Kidney (tissue), 14 donors: ENCODE results near the gene SCTR. TPM values are rescaled to one million over a fixed set of nuclear protein-coding genes. Genes with fewer than 3 reads are reported as not detected.
A peak's percentile ranks its signal among the peaks of the same experiment; 100 is the strongest.

Experiments
- DNase-seq, 5 donors: peaks; one replicate each; pipeline ENCODE4 v3.0.0-alpha.2; 2013 to 2020
- FAIRE-seq: peaks from 2 replicates; lab custom pipeline; 2012; peaks lifted over from hg19 to GRCh38; lab: Jason Lieb, UNC
- H3K27ac ChIP-seq, 2 donors: one replicate each; pipeline ENCODE4 v1.7.0; 2013; ENCODE audit warnings: low read depth in 2 of 2, low read length in 2 of 2, inconsistent platforms in 1 of 2
- H3K27me3 ChIP-seq: one replicate; pipeline ENCODE4 v1.7.1; 2013; ENCODE audit warnings: low read length, inconsistent platforms; ENCODE audit not compliant: control insufficient read depth, insufficient read depth
- H3K36me3 ChIP-seq, 3 donors: one replicate each; pipeline versions ENCODE4 v1.7.0 to v1.7.1; 2013; ENCODE audit warnings: low read length in 3 of 3, control low read depth in 1 of 3, inconsistent platforms in 1 of 3; ENCODE audit not compliant: insufficient read depth in 3 of 3, control insufficient read depth in 2 of 3
- H3K4me1 ChIP-seq, 3 donors: one replicate each; pipeline versions ENCODE4 v1.7.0 to v1.7.1; 2013; ENCODE audit warnings: low read length in 3 of 3, inconsistent platforms in 1 of 3, low read depth in 1 of 3; ENCODE audit not compliant: control insufficient read depth in 2 of 3, insufficient read depth in 2 of 3
- H3K4me3 ChIP-seq, 3 donors: one replicate each; pipeline versions ENCODE4 v1.7.0 to v1.8.1; 2013; ENCODE audit warnings: low read length in 3 of 3, control low read depth in 1 of 3, inconsistent platforms in 1 of 3
- H3K9ac ChIP-seq, 3 donors: one replicate each; pipeline versions ENCODE4 v1.7.0 to v1.7.1; 2013; ENCODE audit warnings: low read length in 3 of 3, control low read depth in 1 of 3, inconsistent platforms in 1 of 3
- H3K9me3 ChIP-seq, 3 donors: one replicate each; pipeline versions ENCODE4 v1.7.0 to v1.7.1; 2013; ENCODE audit warnings: low read length in 3 of 3, control low read depth in 1 of 3, inconsistent platforms in 1 of 3; ENCODE audit not compliant: control insufficient read depth in 2 of 3, insufficient read depth in 1 of 3
- CTCF ChIP-seq: IDR thresholded peaks from 3 replicates; pipeline ENCODE4 v1.5.1; 2012; ENCODE audit warnings: mild to moderate bottlenecking, moderate library complexity, borderline replicate concordance; ENCODE audit not compliant: insufficient read depth; ENCODE audit errors: extremely low read depth
- intact Hi-C: fragments of 100-400 bp; cut with DNase I; formaldehyde crosslinking; loops from one replicate; pipeline ENCODE4 v1.11.1; 2022
- polyA plus RNA-seq: library from polyadenylated mRNA; stranded (reverse); fragments of 350-450 nt; fragmentation: Illumina TruSeq; extraction: RNeasy Lipid Tissue Mini Kit (QIAGEN cat#74804); gene quantifications from one replicate; pipeline ENCODE4 v1.2.3, GENCODE V29; 2014; ENCODE audit warnings: low read depth, low replicate concordance; ENCODE audit not compliant: insufficient read depth
- total RNA-seq: library from RNA; stranded (reverse); fragmentation: NEBNext Ultra II Directional; extraction: Animal tissue kit (Norgen Biotek cat#: 25700); gene quantifications from one replicate; pipeline ENCODE4 v1.2.1, GENCODE V29; 2021
- donor health status: control.
- donor health status: control.
- donor health status: control.
- donor health status: control.
- donor health status: control.
- donor health status: DM: yes; HTN: yes; CAD: no.
- donor health status: Normal renal cell carcinoma (clear cell type).

Gene SCTR
- total and polyA plus RNA-seq, 2 donors from 2014 or later, result 7.3 to 15.9 TPM

DNA sequence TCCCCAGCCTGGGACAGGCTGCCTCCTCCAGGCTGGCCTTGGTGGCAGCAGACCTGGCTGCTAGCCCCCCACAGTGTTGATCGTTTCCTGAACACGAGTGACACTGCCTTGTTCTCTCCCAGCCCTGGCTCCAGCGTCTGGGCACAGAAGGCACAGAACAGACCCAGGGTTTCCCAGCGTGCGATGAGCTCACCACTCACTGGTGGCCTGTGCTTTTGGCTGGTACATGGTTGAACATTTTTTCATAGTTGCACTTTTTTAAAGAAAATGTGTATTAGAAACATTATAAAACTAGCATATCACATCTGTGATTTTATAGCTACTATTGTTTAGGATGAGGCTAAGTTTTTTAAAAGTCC is 40.9 kb downstream of the SCTR start:
- intact Hi-C loops, result no loop called here
- DNase-seq (peak in 1 of 5 donors; percentile 40), FAIRE-seq (no peak)
- no peaks in the 10 kb centered on the region for H3K9me3 ChIP-seq
- no peaks in the 10 kb centered on the region for H3K27me3 ChIP-seq
- H3K4me1 ChIP-seq, result peaks cover 0 to 35% (median 21%) of the 10 kb centered on the region in 3 donors
- no peak overlapping the region for H3K4me3 ChIP-seq
- H3K36me3 ChIP-seq, result no peaks in the 10 kb centered on the region
- H3K9ac ChIP-seq, result peak overlapping the region in 1 of 3 donors; percentile 44
- H3K27ac ChIP-seq, result peak overlapping the region; percentile 8 to 61
- TF ChIP-seq CTCF, result no peak

- Histone ChIP-seq H3K4me1 (peaks cover 0 to 28% (median 17%) of the 10 kb centered on the region in 3 donors), H3K27ac (peak overlapping the region; percentile 8 to 61), H3K4me3 (no peak overlapping the region), H3K9me3 (no peaks in the 10 kb centered on the region), H3K27me3 (no peaks in the 10 kb centered on the region), H3K36me3 (no peaks in the 10 kb centered on the region), H3K9ac (no peak overlapping the region)
- no peak for TF ChIP-seq CTCF
- FAIRE-seq (no peak), DNase-seq (peak in 2 of 5 donors; percentile 59 to 69)
- intact Hi-C loops, result no loop called here
Observed at GRCh38 chr2:119482481-119483394, 41.5 kb downstream of the SCTR start.

DNA sequence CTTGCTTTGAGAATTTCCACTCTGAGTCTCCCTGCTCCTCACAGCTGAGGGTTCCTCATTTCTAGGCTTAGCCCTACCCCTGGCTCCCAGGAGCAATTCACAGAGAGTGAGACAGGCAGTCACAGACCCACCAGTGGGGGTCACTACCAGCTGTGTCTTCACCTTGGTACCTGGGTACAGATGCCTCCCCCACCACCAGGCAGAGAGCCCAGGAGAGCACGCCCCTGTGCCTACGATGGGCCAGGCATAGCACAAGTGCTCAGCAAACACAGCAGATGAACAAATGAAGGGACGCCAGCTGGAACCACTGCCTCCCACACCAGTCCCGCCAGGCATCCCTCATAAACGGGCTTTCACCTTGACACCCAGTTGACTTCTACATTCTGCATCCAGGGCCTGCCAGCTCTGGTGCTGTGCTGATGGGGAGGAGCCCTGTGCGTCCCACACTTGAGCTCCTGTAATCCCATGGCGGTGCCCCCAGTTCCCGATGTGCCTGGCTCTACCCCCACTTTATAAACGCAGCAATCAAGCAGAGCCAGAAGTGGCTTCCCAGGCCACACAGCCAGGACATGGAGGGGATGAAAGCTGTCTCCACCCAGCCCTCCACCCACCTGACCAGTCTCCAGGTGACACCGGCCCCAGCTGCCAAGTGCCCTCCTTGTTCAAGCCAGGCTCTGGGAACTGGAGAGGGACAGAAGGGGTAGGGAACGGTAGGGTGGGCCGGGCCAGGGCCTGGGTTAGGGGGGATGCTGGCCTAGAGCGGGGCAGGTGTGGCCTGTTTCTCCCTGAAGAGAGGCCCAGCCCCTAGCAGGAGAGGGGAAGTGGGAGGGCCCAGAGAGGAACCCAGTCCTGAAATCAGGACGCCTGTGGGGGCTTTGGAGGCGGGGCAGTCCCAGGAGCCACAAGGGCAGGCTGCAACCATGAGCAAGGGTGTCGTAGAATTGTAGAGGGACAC is 42.5 kb downstream of the SCTR start:
- H3K4me1 ChIP-seq, result peaks cover 0 to 20% (median 10%) of the 10 kb centered on the region in 3 donors
- no peaks in the 10 kb centered on the region for H3K9me3 ChIP-seq
- peak overlapping the region; percentile 22 to 49 for H3K27ac ChIP-seq
- peak in 2 of 5 donors; percentile 49 to 60 for DNase-seq
- no peak overlapping the region for H3K9ac ChIP-seq
- no peak for FAIRE-seq
- no peaks in the 10 kb centered on the region for H3K36me3 ChIP-seq
- no peak overlapping the region for H3K4me3 ChIP-seq
- intact Hi-C loops, result no loop called here
- no peaks in the 10 kb centered on the region for H3K27me3 ChIP-seq
- no peak for TF ChIP-seq CTCF
